Measurements from ENCODE around the gene APOL2.

GRCh38 chr22:36194385-36194784, 44.9 kb downstream of the APOL2 start:
- TF ChIP-seq CTCF (IDR thresholded peaks at IDR 0.05), result no peak
- no peak for TF ChIP-seq POLR2A (IDR thresholded peaks at IDR 0.05)

All from esophagus squamous epithelium (tissue), 4 donors.